ENCODE data around the gene PDZK1IP1.

DNA sequence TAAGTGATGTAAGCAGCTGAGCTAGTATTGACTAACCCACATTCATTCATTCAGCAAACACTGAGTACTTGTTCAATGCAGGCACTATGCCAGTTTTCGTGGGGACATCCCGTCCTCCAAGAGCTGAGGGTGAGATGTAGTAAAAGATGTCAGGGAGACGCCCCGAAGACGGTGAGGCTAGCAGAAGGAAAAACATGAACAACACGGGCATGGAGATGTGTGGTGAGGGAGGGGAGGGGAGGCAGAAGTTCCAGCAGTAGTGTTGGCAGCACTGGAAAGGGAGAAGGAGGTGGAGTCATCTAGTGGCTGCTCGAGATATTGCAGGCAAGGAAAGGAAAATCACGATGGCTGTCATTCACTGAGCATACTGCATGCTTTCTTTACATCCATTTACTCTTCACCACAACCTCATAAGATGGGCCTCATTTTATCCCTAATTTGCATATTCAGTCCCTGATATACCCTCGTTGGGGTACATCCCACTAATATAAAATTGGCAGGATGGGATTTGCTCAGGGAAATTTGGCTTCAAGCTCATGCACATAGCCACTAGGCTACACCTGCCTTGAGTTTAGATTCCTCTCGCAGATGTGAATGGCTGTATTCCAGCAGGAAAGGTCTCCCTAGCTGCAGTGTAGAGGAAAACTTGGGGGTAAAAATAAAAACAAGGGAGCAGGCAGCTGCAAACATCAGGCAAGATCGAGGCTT is 14.5 kb downstream of the PDZK1IP1 start:
- TF ChIP-seq GATA2 (IDR thresholded peaks at IDR 0.05; ENCODE audit: low read depth, low read length) (no peak), GATA3 (IDR thresholded peaks at IDR 0.05; ENCODE audit: low read depth, low read length) (no peak)
